Activated naive CD4-positive, alpha-beta T cell treated with anti-CD3 and anti-CD28 coated beads, Interleukin-2, amount 50 U/mL, for 24 hours (primary cell): ENCODE results near the gene CDC73.
"Not testable (repeated sequence)": the region's sequence is repeated elsewhere in the genome, so short reads cannot be mapped to it uniquely, and the experiment has no call there.

Experiments used
- H3K27ac Mint-ChIP-seq: one replicate; pipeline ENCODE4 v1.8.0; 2021; ENCODE audit warnings: mild to moderate bottlenecking, mixed read lengths
- H3K27me3 Mint-ChIP-seq: one replicate; pipeline ENCODE4 v1.8.0; 2021; ENCODE audit warnings: mixed read lengths
- H3K36me3 Mint-ChIP-seq: one replicate; pipeline ENCODE4 v1.8.0; 2021; ENCODE audit warnings: mixed read lengths
- H3K4me1 Mint-ChIP-seq: one replicate; pipeline ENCODE4 v1.8.0; 2021; ENCODE audit warnings: mixed read lengths
- H3K4me3 Mint-ChIP-seq: one replicate; pipeline ENCODE4 v1.8.0; 2021; ENCODE audit warnings: mild to moderate bottlenecking, mixed read lengths
- H3K9me3 Mint-ChIP-seq: one replicate; pipeline ENCODE4 v1.8.0; 2021; ENCODE audit warnings: mixed read lengths

The CDC73 gene

GRCh38 chr1:193221651-193222050 is 99.8 kb downstream of the CDC73 start:
- Mint-ChIP-seq H3K36me3 (peaks cover 42% of the 10 kb centered on the region), H3K9me3 (no peaks in the 10 kb centered on the region), H3K27ac (no peak overlapping the region), H3K4me3 (no peak overlapping the region), H3K4me1 (peaks cover 32% of the 10 kb centered on the region), H3K27me3 (no peaks in the 10 kb centered on the region)

GRCh38 chr1:193222056-193222615 is 100.3 kb downstream of the CDC73 start:
- Mint-ChIP-seq H3K36me3 (peaks cover 41% of the 10 kb centered on the region), H3K4me3 (no peak overlapping the region), H3K4me1 (peaks cover 37% of the 10 kb centered on the region), H3K27ac (no peak overlapping the region), H3K27me3 (no peaks in the 10 kb centered on the region), H3K9me3 (no peaks in the 10 kb centered on the region)

GRCh38 chr1:193229136-193229535 is 107.3 kb downstream of the CDC73 start:
- peaks cover 24% of the 10 kb centered on the region for H3K36me3 Mint-ChIP-seq
- no peaks in the 10 kb centered on the region for H3K27me3 Mint-ChIP-seq
- H3K4me3 Mint-ChIP-seq: no peak overlapping the region
- no peaks in the 10 kb centered on the region for H3K9me3 Mint-ChIP-seq
- H3K4me1 Mint-ChIP-seq: peaks cover 21% of the 10 kb centered on the region
- no peak overlapping the region for H3K27ac Mint-ChIP-seq

- H3K27ac Mint-ChIP-seq, H3K4me3 Mint-ChIP-seq, H3K27me3 Mint-ChIP-seq, H3K9me3 Mint-ChIP-seq: not testable (repeated sequence)
- Mint-ChIP-seq H3K4me1 (peaks cover 11% of the 10 kb centered on the region), H3K36me3 (peaks cover 17% of the 10 kb centered on the region)
Observed at GRCh38 chr1:193231146-193231545, 109.3 kb downstream of the CDC73 start.

- no peak overlapping the region for H3K4me3 Mint-ChIP-seq
- H3K4me1 Mint-ChIP-seq: peaks cover 13% of the 10 kb centered on the region
- H3K36me3 Mint-ChIP-seq: peaks cover 21% of the 10 kb centered on the region
- H3K27ac Mint-ChIP-seq: no peak overlapping the region
- H3K9me3 Mint-ChIP-seq: peaks cover 4% of the 10 kb centered on the region
- no peaks in the 10 kb centered on the region for H3K27me3 Mint-ChIP-seq
Observed at GRCh38 chr1:193234530-193234929, 112.7 kb downstream of the CDC73 start.

- no peaks in the 10 kb centered on the region for H3K27me3 Mint-ChIP-seq
- H3K27ac Mint-ChIP-seq: no peak overlapping the region
- H3K4me3 Mint-ChIP-seq: no peak overlapping the region
- peaks cover 4% of the 10 kb centered on the region for H3K9me3 Mint-ChIP-seq
- peaks cover 43% of the 10 kb centered on the region for H3K36me3 Mint-ChIP-seq
- H3K4me1 Mint-ChIP-seq: peaks cover 32% of the 10 kb centered on the region
Observed at GRCh38 chr1:193237381-193237978, 115.6 kb downstream of the CDC73 start.

- no peak overlapping the region for H3K4me3 Mint-ChIP-seq
- H3K36me3 Mint-ChIP-seq: peaks cover 47% of the 10 kb centered on the region
- peaks cover 32% of the 10 kb centered on the region for H3K4me1 Mint-ChIP-seq
- peaks cover 4% of the 10 kb centered on the region for H3K9me3 Mint-ChIP-seq
- H3K27me3 Mint-ChIP-seq: no peaks in the 10 kb centered on the region
- peak overlapping the region; percentile 74 for H3K27ac Mint-ChIP-seq
Observed at GRCh38 chr1:193240609-193241008, 118.8 kb downstream of the CDC73 start.

- Mint-ChIP-seq H3K27me3 (no peaks in the 10 kb centered on the region), H3K36me3 (peaks cover 50% of the 10 kb centered on the region), H3K4me3 (no peak overlapping the region), H3K9me3 (peaks cover 4% of the 10 kb centered on the region), H3K4me1 (peaks cover 32% of the 10 kb centered on the region), H3K27ac (peak overlapping the region; percentile 74)
Observed at GRCh38 chr1:193241132-193241827, 119.4 kb downstream of the CDC73 start.

GRCh38 chr1:193242000-193242399 is 120.2 kb downstream of the CDC73 start:
- H3K36me3 Mint-ChIP-seq: peaks cover 54% of the 10 kb centered on the region
- H3K4me3 Mint-ChIP-seq: no peak overlapping the region
- H3K27me3 Mint-ChIP-seq: no peaks in the 10 kb centered on the region
- peaks cover 32% of the 10 kb centered on the region for H3K4me1 Mint-ChIP-seq
- no peak overlapping the region for H3K27ac Mint-ChIP-seq
- peaks cover 4% of the 10 kb centered on the region for H3K9me3 Mint-ChIP-seq

GRCh38 chr1:193249187-193249586 is 127.4 kb downstream of the CDC73 start:
- Mint-ChIP-seq H3K4me1 (no peaks in the 10 kb centered on the region), H3K36me3 (peaks cover 35% of the 10 kb centered on the region), H3K9me3 (no peaks in the 10 kb centered on the region), H3K4me3 (no peak overlapping the region), H3K27me3 (no peaks in the 10 kb centered on the region), H3K27ac (no peak overlapping the region)

GRCh38 chr1:193251950-193252349 is 130.1 kb downstream of the CDC73 start:
- peaks cover under 1% of the 10 kb centered on the region for H3K4me1 Mint-ChIP-seq
- no peaks in the 10 kb centered on the region for H3K27me3 Mint-ChIP-seq
- H3K27ac Mint-ChIP-seq: no peak overlapping the region
- no peak overlapping the region for H3K4me3 Mint-ChIP-seq
- H3K9me3 Mint-ChIP-seq: no peaks in the 10 kb centered on the region
- H3K36me3 Mint-ChIP-seq: peaks cover 21% of the 10 kb centered on the region

- Mint-ChIP-seq H3K27ac (no peak overlapping the region), H3K9me3 (no peaks in the 10 kb centered on the region), H3K36me3 (peaks cover 15% of the 10 kb centered on the region), H3K4me3 (no peak overlapping the region), H3K4me1 (peaks cover 9% of the 10 kb centered on the region), H3K27me3 (no peaks in the 10 kb centered on the region)
Observed at GRCh38 chr1:193256019-193256418, 134.2 kb downstream of the CDC73 start.

GRCh38 chr1:193259636-193260035 is 137.8 kb downstream of the CDC73 start:
- Mint-ChIP-seq H3K9me3 (no peaks in the 10 kb centered on the region), H3K4me1 (peaks cover 9% of the 10 kb centered on the region), H3K36me3 (peaks cover 13% of the 10 kb centered on the region), H3K4me3 (no peak overlapping the region), H3K27me3 (no peaks in the 10 kb centered on the region), H3K27ac (no peak overlapping the region)

GRCh38 chr1:193260056-193260745 is 138.4 kb downstream of the CDC73 start:
- Mint-ChIP-seq H3K36me3 (peaks cover 13% of the 10 kb centered on the region), H3K4me3 (no peak overlapping the region), H3K9me3 (no peaks in the 10 kb centered on the region), H3K27ac (no peak overlapping the region), H3K4me1 (peaks cover 9% of the 10 kb centered on the region), H3K27me3 (no peaks in the 10 kb centered on the region)

GRCh38 chr1:193260896-193261295 is 139.1 kb downstream of the CDC73 start:
- Mint-ChIP-seq H3K36me3 (peaks cover 17% of the 10 kb centered on the region), H3K27me3 (no peaks in the 10 kb centered on the region), H3K4me3 (no peak overlapping the region), H3K4me1 (peaks cover 9% of the 10 kb centered on the region), H3K9me3 (no peaks in the 10 kb centered on the region), H3K27ac (no peak overlapping the region)

- H3K27me3 Mint-ChIP-seq: no peaks in the 10 kb centered on the region
- no peak overlapping the region for H3K4me3 Mint-ChIP-seq
- peaks cover 3% of the 10 kb centered on the region for H3K4me1 Mint-ChIP-seq
Observed at GRCh38 chr1:193262661-193263060, 140.8 kb downstream of the CDC73 start.

More at GRCh38 chr1:193262661-193263060, 140.8 kb downstream of the CDC73 start:
- Mint-ChIP-seq H3K36me3 (peaks cover 15% of the 10 kb centered on the region), H3K27ac (no peak overlapping the region), H3K9me3 (no peaks in the 10 kb centered on the region)
